DND-41 (cell line): Measurements from ENCODE around the gene SPATS2L.

Experiments
- ATAC-seq: fragments of 200-7000 bp; cut with Tn5 transposase; 3 replicates; pipeline ENCODE4 v1.9.1; 2021; ENCODE audit warnings: low read depth; ENCODE audit not compliant: insufficient read depth
- DNase-seq: peaks from one replicate; pipeline ENCODE4 v3.0.0-alpha.2; 2020
- H2AFZ ChIP-seq: 2 replicates; pipeline ENCODE4 v1.6.0; 2012; ENCODE audit warnings: low read depth, low read length
- H3K27ac ChIP-seq: 2 replicates; pipeline ENCODE4 v1.5.1; 2012; ENCODE audit warnings: low read length, inconsistent platforms
- H3K27me3 ChIP-seq: fragments of 200-600 bp; sonication (generic); 2 replicates; pipeline ENCODE4 v1.6.0; 2012; ENCODE audit warnings: low read length, mild to moderate bottlenecking, inconsistent platforms; ENCODE audit not compliant: insufficient read depth, poor library complexity
- H3K36me3 ChIP-seq: 2 replicates; pipeline ENCODE4 v1.5.1; 2012; ENCODE audit warnings: low read length, inconsistent platforms; ENCODE audit not compliant: insufficient read depth
- H3K4me1 ChIP-seq: 2 replicates; pipeline ENCODE4 v1.5.1; 2012; ENCODE audit warnings: mild to moderate bottlenecking, low read length; ENCODE audit not compliant: insufficient read depth
- H3K4me2 ChIP-seq: 2 replicates; pipeline ENCODE4 v1.6.0; 2012; ENCODE audit warnings: mild to moderate bottlenecking, moderate library complexity, low read length, inconsistent platforms; ENCODE audit not compliant: insufficient read depth
- H3K4me3 ChIP-seq, 2 experiments: fragments of 200-600 bp in 1 of 2; shearing (Covaris generic) in 1 of 2; 2 replicates each; pipeline ENCODE4 v1.5.1; 2012 to 2016; ENCODE audit warnings: inconsistent platforms in 2 of 2, low read length in 2 of 2, mild to moderate bottlenecking in 2 of 2, low read depth in 1 of 2, moderate library complexity in 1 of 2
- H3K79me2 ChIP-seq: 2 replicates; pipeline ENCODE4 v1.6.0; 2012; ENCODE audit warnings: low read length, inconsistent platforms; ENCODE audit not compliant: insufficient read depth
- H3K9ac ChIP-seq: 2 replicates; pipeline ENCODE4 v1.6.0; 2012; ENCODE audit warnings: low read depth, mild to moderate bottlenecking, inconsistent platforms, low read length, moderate library complexity
- H3K9me3 ChIP-seq: 2 replicates; pipeline ENCODE4 v1.5.1; 2012; ENCODE audit warnings: low read length, moderate library complexity, mild to moderate bottlenecking, inconsistent platforms; ENCODE audit not compliant: insufficient read depth, severe bottlenecking
- H4K20me1 ChIP-seq: 2 replicates; pipeline ENCODE4 v1.6.0; 2012; ENCODE audit warnings: low read length; ENCODE audit not compliant: insufficient read depth
- EZH2 ChIP-seq: IDR thresholded peaks from 3 replicates; pipeline ENCODE4 v1.6.1; 2012; ENCODE audit warnings: borderline replicate concordance, low read depth, mild to moderate bottlenecking, moderate library complexity, low read length, inconsistent platforms; ENCODE audit not compliant: severe bottlenecking
- TF ChIP-seq, protein P1 (sequence below): IDR thresholded peaks from 2 replicates; pipeline ENCODE4 v1.5.1; 2012; ENCODE audit warnings: borderline replicate concordance, low read length, moderate library complexity, mild to moderate bottlenecking; ENCODE audit not compliant: poor library complexity, severe bottlenecking; ENCODE audit errors: extremely low read depth

SPATS2L gene

GRCh38 chr2:200297989-200298388 is 8.5 kb upstream of the SPATS2L start:
- Histone ChIP-seq H3K9me3 (no peaks in the 10 kb centered on the region), H3K4me3 (no peak overlapping the region), H3K27me3 (peaks cover 15% of the 10 kb centered on the region), H2AFZ (no peak overlapping the region), H3K27ac (no peak overlapping the region), H3K4me1 (no peaks in the 10 kb centered on the region), H3K4me2 (no peak overlapping the region), H3K79me2 (no peaks in the 10 kb centered on the region), H3K9ac (no peak overlapping the region), H3K36me3 (no peaks in the 10 kb centered on the region), H4K20me1 (no peaks in the 10 kb centered on the region)
- no peak for ATAC-seq
- no peak for DNase-seq
- TF ChIP-seq, protein P1, sequence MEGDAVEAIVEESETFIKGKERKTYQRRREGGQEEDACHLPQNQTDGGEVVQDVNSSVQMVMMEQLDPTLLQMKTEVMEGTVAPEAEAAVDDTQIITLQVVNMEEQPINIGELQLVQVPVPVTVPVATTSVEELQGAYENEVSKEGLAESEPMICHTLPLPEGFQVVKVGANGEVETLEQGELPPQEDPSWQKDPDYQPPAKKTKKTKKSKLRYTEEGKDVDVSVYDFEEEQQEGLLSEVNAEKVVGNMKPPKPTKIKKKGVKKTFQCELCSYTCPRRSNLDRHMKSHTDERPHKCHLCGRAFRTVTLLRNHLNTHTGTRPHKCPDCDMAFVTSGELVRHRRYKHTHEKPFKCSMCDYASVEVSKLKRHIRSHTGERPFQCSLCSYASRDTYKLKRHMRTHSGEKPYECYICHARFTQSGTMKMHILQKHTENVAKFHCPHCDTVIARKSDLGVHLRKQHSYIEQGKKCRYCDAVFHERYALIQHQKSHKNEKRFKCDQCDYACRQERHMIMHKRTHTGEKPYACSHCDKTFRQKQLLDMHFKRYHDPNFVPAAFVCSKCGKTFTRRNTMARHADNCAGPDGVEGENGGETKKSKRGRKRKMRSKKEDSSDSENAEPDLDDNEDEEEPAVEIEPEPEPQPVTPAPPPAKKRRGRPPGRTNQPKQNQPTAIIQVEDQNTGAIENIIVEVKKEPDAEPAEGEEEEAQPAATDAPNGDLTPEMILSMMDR: no peak
- no peak for TF ChIP-seq EZH2

GRCh38 chr2:200298816-200299215 is 7.7 kb upstream of the SPATS2L start:
- Histone ChIP-seq H2AFZ (no peak overlapping the region), H3K27me3 (peaks cover 14% of the 10 kb centered on the region), H3K36me3 (no peaks in the 10 kb centered on the region), H3K4me2 (no peak overlapping the region), H3K4me3 (no peak overlapping the region), H3K4me1 (no peaks in the 10 kb centered on the region), H3K27ac (no peak overlapping the region), H3K9me3 (no peaks in the 10 kb centered on the region), H4K20me1 (no peaks in the 10 kb centered on the region), H3K9ac (no peak overlapping the region), H3K79me2 (no peaks in the 10 kb centered on the region)
- ATAC-seq: no peak
- no peak for DNase-seq
- no peak for TF ChIP-seq EZH2
- TF ChIP-seq, protein P1: no peak

DNA sequence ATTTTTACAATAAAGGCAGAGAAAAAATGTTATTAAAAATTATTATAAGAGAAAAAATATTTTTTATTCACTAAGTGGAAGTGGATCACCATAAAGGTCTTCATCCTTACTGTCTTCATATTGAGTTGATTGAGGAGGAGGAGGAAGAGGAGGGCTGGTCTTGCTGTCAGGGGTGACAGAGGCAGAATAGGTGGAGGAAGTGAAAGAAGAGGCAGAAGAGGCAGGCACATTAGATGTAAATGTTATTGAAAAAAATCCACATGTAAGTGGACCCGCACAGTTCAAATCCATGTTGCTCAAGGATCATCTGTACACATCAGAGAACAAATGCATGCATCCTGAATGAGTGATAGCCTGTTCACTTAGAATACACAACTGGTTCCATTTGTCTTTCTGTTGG is 6.4 kb upstream of the SPATS2L start:
- no peak overlapping the region for H3K27ac ChIP-seq
- H3K4me2 ChIP-seq: no peak overlapping the region
- H2AFZ ChIP-seq: no peak overlapping the region
- ATAC-seq: no peak
- no peaks in the 10 kb centered on the region for H3K36me3 ChIP-seq
- H3K27me3 ChIP-seq: peaks cover 11% of the 10 kb centered on the region
- H3K4me3 ChIP-seq: no peak overlapping the region
- no peaks in the 10 kb centered on the region for H3K79me2 ChIP-seq
- H3K9ac ChIP-seq: no peak overlapping the region
- no peaks in the 10 kb centered on the region for H3K9me3 ChIP-seq
- H3K4me1 ChIP-seq: no peaks in the 10 kb centered on the region
- no peak for TF ChIP-seq EZH2
- TF ChIP-seq, protein P1: no peak
- H4K20me1 ChIP-seq: no peaks in the 10 kb centered on the region
- DNase-seq: no peak
